ENCODE data around the gene UCN.

GRCh38 chr2:27291865-27292264 is 16.4 kb downstream of the UCN start:
- TF ChIP-seq, protein P1, sequence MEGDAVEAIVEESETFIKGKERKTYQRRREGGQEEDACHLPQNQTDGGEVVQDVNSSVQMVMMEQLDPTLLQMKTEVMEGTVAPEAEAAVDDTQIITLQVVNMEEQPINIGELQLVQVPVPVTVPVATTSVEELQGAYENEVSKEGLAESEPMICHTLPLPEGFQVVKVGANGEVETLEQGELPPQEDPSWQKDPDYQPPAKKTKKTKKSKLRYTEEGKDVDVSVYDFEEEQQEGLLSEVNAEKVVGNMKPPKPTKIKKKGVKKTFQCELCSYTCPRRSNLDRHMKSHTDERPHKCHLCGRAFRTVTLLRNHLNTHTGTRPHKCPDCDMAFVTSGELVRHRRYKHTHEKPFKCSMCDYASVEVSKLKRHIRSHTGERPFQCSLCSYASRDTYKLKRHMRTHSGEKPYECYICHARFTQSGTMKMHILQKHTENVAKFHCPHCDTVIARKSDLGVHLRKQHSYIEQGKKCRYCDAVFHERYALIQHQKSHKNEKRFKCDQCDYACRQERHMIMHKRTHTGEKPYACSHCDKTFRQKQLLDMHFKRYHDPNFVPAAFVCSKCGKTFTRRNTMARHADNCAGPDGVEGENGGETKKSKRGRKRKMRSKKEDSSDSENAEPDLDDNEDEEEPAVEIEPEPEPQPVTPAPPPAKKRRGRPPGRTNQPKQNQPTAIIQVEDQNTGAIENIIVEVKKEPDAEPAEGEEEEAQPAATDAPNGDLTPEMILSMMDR (conservative IDR thresholded peaks at IDR 0.05; ENCODE audit: low read depth, low read length): no peak; the same call in 1 of the 2 replicates
- TF ChIP-seq RCOR1 (IDR thresholded peaks at IDR 0.05; ENCODE audit: insufficient replicate concordance, low read length): no peak
- no peak for TF ChIP-seq POLR2A (IDR thresholded peaks at IDR 0.05; ENCODE audit: low read depth, low read length)
- TF ChIP-seq RAD21 (IDR thresholded peaks at IDR 0.05; ENCODE audit: low read length): no peak
- no peak for TF ChIP-seq BHLHE40 (IDR thresholded peaks at IDR 0.05; ENCODE audit: low read depth, low read length)
- TF ChIP-seq NFE2L2 (IDR thresholded peaks at IDR 0.05; ENCODE audit: low read depth, low read length): no peak

Data from IMR-90 (cell line).